Activated naive CD8-positive, alpha-beta T cell (primary cell): ENCODE results near the gene LMF2.
"Not testable (repeated sequence)": the region's sequence is repeated elsewhere in the genome, so short reads cannot be mapped to it uniquely, and the experiment has no call there.

Experiments used
- H3K27ac Mint-ChIP-seq: one replicate; pipeline ENCODE4 v1.8.0; 2021; ENCODE audit warnings: mixed read lengths
- H3K27me3 Mint-ChIP-seq: one replicate; pipeline ENCODE4 v1.8.0; 2021; ENCODE audit warnings: mixed read lengths
- H3K36me3 Mint-ChIP-seq: one replicate; pipeline ENCODE4 v1.8.0; 2021; ENCODE audit warnings: mixed read lengths
- H3K4me1 Mint-ChIP-seq: one replicate; pipeline ENCODE4 v1.8.0; 2021; ENCODE audit warnings: low read depth, mixed read lengths
- H3K4me3 Mint-ChIP-seq: one replicate; pipeline ENCODE4 v1.8.0; 2021; ENCODE audit warnings: mild to moderate bottlenecking, mixed read lengths
- H3K9me3 Mint-ChIP-seq: one replicate; pipeline ENCODE4 v1.8.0; 2021; ENCODE audit warnings: low read depth, mixed read lengths

The LMF2 gene

GRCh38 chr22:50521710-50522109 is 14.2 kb upstream of the LMF2 start:
- Mint-ChIP-seq H3K9me3 (no peaks in the 10 kb centered on the region), H3K36me3 (peaks cover 2% of the 10 kb centered on the region), H3K4me3 (no peak overlapping the region), H3K27me3 (no peaks in the 10 kb centered on the region), H3K27ac (no peak overlapping the region), H3K4me1 (peaks cover 7% of the 10 kb centered on the region)

GRCh38 chr22:50520826-50521453 is 13.4 kb upstream of the LMF2 start:
- Mint-ChIP-seq H3K27me3 (no peaks in the 10 kb centered on the region), H3K4me1 (peaks cover 7% of the 10 kb centered on the region), H3K4me3 (no peak overlapping the region), H3K9me3 (no peaks in the 10 kb centered on the region), H3K36me3 (peaks cover 2% of the 10 kb centered on the region), H3K27ac (no peak overlapping the region)

GRCh38 chr22:50520184-50520583 is 12.7 kb upstream of the LMF2 start:
- H3K4me3 Mint-ChIP-seq, H3K9me3 Mint-ChIP-seq, H3K36me3 Mint-ChIP-seq, H3K27ac Mint-ChIP-seq, H3K4me1 Mint-ChIP-seq, H3K27me3 Mint-ChIP-seq: not testable (repeated sequence)

- no peaks in the 10 kb centered on the region for H3K36me3 Mint-ChIP-seq
- no peak overlapping the region for H3K27ac Mint-ChIP-seq
- no peaks in the 10 kb centered on the region for H3K27me3 Mint-ChIP-seq
- no peaks in the 10 kb centered on the region for H3K9me3 Mint-ChIP-seq
- H3K4me1 Mint-ChIP-seq, result peaks cover 8% of the 10 kb centered on the region
- H3K4me3 Mint-ChIP-seq, result no peak overlapping the region
Measured at GRCh38 chr22:50519151-50519550, 11.6 kb upstream of the LMF2 start.

GRCh38 chr22:50518606-50519005 is 11.1 kb upstream of the LMF2 start:
- Mint-ChIP-seq H3K4me3 (no peak overlapping the region), H3K27ac (no peak overlapping the region), H3K27me3 (no peaks in the 10 kb centered on the region), H3K36me3 (no peaks in the 10 kb centered on the region), H3K4me1 (peaks cover 9% of the 10 kb centered on the region), H3K9me3 (no peaks in the 10 kb centered on the region)

- Mint-ChIP-seq H3K27ac (no peak overlapping the region), H3K36me3 (no peaks in the 10 kb centered on the region), H3K27me3 (no peaks in the 10 kb centered on the region), H3K4me3 (no peak overlapping the region), H3K4me1 (peaks cover 8% of the 10 kb centered on the region), H3K9me3 (no peaks in the 10 kb centered on the region)
Measured at GRCh38 chr22:50517495-50518260, 10.2 kb upstream of the LMF2 start.

- Mint-ChIP-seq H3K27me3 (no peaks in the 10 kb centered on the region), H3K36me3 (no peaks in the 10 kb centered on the region), H3K4me3 (no peak overlapping the region), H3K4me1 (peaks cover 8% of the 10 kb centered on the region), H3K9me3 (no peaks in the 10 kb centered on the region), H3K27ac (no peak overlapping the region)
Measured at GRCh38 chr22:50516891-50517290, 9.4 kb upstream of the LMF2 start.

- H3K9me3 Mint-ChIP-seq, result no peaks in the 10 kb centered on the region
- no peaks in the 10 kb centered on the region for H3K36me3 Mint-ChIP-seq
- H3K4me1 Mint-ChIP-seq, result peaks cover 8% of the 10 kb centered on the region
- no peak overlapping the region for H3K4me3 Mint-ChIP-seq
- H3K27me3 Mint-ChIP-seq, result no peaks in the 10 kb centered on the region
- no peak overlapping the region for H3K27ac Mint-ChIP-seq
Measured at GRCh38 chr22:50516068-50516467, 8.6 kb upstream of the LMF2 start.

- H3K4me1 Mint-ChIP-seq, result peaks cover 20% of the 10 kb centered on the region
- H3K4me3 Mint-ChIP-seq, result no peak overlapping the region
- H3K27ac Mint-ChIP-seq, result no peak overlapping the region
- no peaks in the 10 kb centered on the region for H3K9me3 Mint-ChIP-seq
- no peaks in the 10 kb centered on the region for H3K36me3 Mint-ChIP-seq
- H3K27me3 Mint-ChIP-seq, result no peaks in the 10 kb centered on the region
Measured at GRCh38 chr22:50513175-50513574, 5.7 kb upstream of the LMF2 start.

GRCh38 chr22:50508897-50509296 is 1.4 kb upstream of the LMF2 start:
- H3K9me3 Mint-ChIP-seq, result no peaks in the 10 kb centered on the region
- H3K36me3 Mint-ChIP-seq, result no peaks in the 10 kb centered on the region
- H3K27me3 Mint-ChIP-seq, result no peaks in the 10 kb centered on the region
- H3K4me3 Mint-ChIP-seq, result peak overlapping the region; percentile 93
- peak overlapping the region; percentile 96 for H3K27ac Mint-ChIP-seq
- peaks cover 14% of the 10 kb centered on the region for H3K4me1 Mint-ChIP-seq

GRCh38 chr22:50507991-50508884 is 736 bp upstream of the LMF2 start, which contains the start of gene NCAPH2:
Gene NCAPH2, plus strand, starts transcription at chr22:50508224. Its CDS starts 114 bp downstream, at chr22:50508338.
- no peaks in the 10 kb centered on the region for H3K36me3 Mint-ChIP-seq

GRCh38 chr22:50506611-50507420 is 686 bp downstream of the LMF2 start:
- Mint-ChIP-seq H3K4me3 (peak overlapping the region; percentile 93), H3K4me1 (peaks cover 12% of the 10 kb centered on the region), H3K36me3 (no peaks in the 10 kb centered on the region), H3K27ac (peak overlapping the region; percentile 92), H3K27me3 (no peaks in the 10 kb centered on the region), H3K9me3 (no peaks in the 10 kb centered on the region)

More at GRCh38 chr22:50507991-50508884, 736 bp upstream of the LMF2 start, which contains the start of gene NCAPH2:
- Mint-ChIP-seq H3K4me1 (peaks cover 12% of the 10 kb centered on the region), H3K27me3 (no peaks in the 10 kb centered on the region), H3K9me3 (no peaks in the 10 kb centered on the region), H3K27ac (peak within 1 kb of the TSS; percentile 96), H3K4me3 (peak within 1 kb of the TSS; percentile 93)

- Mint-ChIP-seq H3K9me3 (no peaks in the 10 kb centered on the region), H3K4me1 (peaks cover 12% of the 10 kb centered on the region), H3K4me3 (peak overlapping the region; percentile 93), H3K27me3 (no peaks in the 10 kb centered on the region), H3K36me3 (no peaks in the 10 kb centered on the region), H3K27ac (no peak overlapping the region)
Measured at GRCh38 chr22:50505776-50506610, 1.5 kb downstream of the LMF2 start.
